ENCODE measurements around the gene CAPN15.

GRCh38 chr16:528111-529011 is 849 bp downstream of the CAPN15 start:
- TF ChIP-seq CTCF (IDR thresholded peaks at IDR 0.05), result no peak
- no peak; the same call in 1 of the 2 replicates for TF ChIP-seq POLR2AphosphoS5 (IDR thresholded peaks at IDR 0.05; ENCODE audit: low read depth, low read length)
- 0 out of 2 replicates have a peak, but pooled peaks have one; percentile 14 for TF ChIP-seq YY1 (IDR thresholded peaks at IDR 0.05; ENCODE audit: low read depth)
- TF ChIP-seq EZH2phosphoT487 (IDR thresholded peaks at IDR 0.05; ENCODE audit: borderline replicate concordance, low read depth), result no peak
- no peak; the same call in 1 of the 2 replicates for TF ChIP-seq RXRA (IDR thresholded peaks at IDR 0.05; ENCODE audit: borderline replicate concordance, low read depth)

Measured in SK-N-SH (cell line).